Fibroblast of skin of right quadriceps (primary cell): ENCODE results near the gene C22orf23.
"Not testable (repeated sequence)": the region's sequence is repeated elsewhere in the genome, so short reads cannot be mapped to it uniquely, and the experiment has no call there.

Source experiments
- DNase-seq: peaks from one replicate; pipeline ENCODE4 v3.0.0-alpha.2; 2013

The C22orf23 gene

DNA sequence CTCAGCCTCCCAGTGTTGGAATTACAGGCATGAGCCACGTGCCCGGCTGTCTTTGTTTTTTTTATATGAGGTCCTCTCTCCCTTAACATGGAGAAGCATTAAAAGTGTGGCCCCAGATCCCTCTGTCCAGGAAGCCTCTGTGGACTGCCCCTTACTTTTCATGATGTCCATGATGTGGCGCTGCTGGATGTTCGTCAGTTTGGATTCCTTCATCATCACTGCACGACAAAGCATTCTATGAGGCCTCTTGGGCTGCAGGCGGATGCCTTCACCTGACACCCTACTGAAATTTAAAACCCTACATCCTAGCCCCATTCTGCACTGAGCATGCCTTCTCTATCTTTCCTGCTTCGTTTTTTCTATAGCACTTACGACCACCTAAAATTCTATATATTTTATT is 2.1 kb downstream of the C22orf23 start:
- no peak for DNase-seq

DNA sequence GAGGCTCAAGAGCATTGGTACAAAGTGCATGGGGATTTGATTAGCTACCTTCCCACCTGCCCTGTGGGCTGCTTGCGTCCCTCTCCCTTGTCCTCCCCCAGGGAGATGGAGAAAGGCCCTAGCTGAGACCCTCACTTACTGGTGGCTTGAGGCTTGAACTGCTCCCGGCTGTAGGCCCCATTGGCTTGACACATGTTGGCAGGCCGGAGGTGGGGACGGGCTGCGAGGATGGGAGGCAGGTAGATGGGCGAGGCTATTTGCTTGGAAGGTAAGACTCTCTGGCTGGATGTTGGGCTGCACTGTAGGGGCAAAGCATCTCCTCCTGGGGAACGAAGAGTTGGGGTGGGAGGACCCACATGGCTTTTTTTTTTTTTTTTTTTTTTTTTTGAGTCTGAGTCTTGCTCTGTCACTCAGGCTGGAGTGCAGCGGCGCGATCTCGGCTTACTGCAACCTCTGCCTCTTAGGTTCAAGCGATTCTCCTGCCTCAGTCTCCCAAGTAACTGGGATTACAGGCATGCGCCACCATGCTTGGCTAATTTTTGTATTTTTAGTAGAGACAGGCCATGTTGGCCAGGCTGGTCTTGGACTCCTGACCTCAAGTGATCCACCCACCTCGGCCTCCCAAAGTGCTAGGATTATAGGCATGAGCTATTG is 6.1 kb downstream of the C22orf23 start:
- DNase-seq: not testable (repeated sequence)

DNA sequence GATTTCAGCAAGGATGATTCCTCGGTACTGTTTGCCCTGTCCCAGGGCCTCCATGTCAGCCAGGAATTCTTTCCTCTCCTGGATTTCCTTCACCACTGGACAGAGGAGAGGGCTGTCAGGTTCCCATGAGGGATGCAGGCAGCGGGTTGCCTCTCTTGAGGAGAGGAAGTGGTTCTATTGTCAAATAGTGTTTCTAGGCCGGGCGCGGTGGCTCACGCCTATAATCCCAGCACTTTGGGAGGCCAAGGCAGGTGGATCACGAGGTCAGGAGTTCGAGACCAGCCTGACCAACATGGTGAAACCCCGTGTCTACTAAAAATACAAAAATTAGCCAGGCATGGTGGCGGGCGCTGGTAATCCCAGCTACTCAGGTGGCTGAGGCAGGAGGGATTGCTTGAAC is 9.0 kb downstream of the C22orf23 start:
- DNase-seq: not testable (repeated sequence)

DNA sequence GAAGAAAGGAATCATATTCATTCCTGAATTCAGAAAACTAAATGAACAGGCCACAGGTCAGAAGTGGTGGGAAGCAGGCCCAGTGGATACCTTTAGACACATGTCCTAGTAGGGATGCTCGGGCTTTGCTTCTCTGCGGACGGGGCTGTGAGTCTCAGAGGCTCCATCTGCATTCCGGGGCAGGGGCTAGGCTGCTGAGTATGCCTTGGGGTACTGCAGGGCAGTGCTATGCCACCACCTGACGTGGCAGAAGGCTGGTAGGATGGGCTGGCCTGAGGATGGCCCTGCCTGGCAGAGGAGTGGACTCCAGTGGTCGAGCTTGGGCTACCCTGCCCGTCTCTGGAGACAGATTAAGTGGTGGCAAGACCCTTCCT is 9.6 kb downstream of the C22orf23 start:
- no peak for DNase-seq

DNA sequence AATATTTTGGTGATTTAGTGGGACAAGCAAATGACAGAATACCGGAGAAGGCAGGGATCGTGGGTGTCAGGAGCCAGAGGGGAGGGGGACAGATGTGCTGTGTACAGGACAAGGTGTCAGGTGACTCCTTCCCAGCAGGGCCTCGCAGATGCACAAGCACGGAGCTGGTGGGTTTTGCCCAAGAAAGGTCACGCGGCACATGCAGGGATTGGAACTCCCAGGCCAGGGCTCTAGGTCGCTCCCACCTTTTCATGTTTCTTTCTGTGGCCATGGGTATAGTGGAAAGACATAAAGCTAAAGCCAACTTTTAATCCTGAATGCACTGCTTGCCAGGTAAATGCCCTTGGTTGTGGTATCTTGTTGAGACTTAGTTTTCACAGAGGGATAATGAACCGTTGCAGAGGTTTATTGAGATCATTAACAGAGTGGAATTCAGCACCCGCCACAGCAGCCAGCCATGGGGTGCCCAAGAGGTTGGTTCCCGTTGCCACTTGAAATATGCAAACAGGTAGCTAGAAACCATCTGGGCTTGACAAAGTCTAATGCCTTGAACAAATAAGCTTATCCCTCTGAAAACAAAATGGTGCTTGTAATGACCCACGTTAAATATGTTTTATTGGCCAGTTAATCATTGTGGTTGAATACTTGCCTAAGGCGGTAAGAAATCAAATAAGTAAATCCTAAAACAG is 10.1 kb downstream of the C22orf23 start:
- no peak for DNase-seq

DNA sequence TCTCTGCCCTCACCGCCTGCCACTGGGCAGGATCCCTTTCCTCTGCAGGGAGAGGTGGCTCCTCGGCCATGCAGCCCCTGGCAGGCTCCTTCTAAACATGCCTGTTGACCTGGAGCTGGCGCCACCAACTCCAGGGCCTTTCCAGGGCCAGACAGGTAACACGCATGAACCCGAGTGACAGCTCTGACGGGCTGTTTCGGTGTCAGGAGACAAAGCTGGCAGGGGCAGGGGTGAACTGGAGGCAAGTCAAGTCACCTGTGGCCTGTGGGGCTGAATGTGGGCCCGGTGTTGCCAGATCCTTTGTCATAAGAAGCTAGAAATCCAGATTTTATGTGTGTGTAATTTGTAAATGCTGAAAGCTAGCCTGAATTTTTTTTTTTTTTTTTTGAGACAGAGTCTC is 11.3 kb downstream of the C22orf23 start:
- no peak for DNase-seq

DNA sequence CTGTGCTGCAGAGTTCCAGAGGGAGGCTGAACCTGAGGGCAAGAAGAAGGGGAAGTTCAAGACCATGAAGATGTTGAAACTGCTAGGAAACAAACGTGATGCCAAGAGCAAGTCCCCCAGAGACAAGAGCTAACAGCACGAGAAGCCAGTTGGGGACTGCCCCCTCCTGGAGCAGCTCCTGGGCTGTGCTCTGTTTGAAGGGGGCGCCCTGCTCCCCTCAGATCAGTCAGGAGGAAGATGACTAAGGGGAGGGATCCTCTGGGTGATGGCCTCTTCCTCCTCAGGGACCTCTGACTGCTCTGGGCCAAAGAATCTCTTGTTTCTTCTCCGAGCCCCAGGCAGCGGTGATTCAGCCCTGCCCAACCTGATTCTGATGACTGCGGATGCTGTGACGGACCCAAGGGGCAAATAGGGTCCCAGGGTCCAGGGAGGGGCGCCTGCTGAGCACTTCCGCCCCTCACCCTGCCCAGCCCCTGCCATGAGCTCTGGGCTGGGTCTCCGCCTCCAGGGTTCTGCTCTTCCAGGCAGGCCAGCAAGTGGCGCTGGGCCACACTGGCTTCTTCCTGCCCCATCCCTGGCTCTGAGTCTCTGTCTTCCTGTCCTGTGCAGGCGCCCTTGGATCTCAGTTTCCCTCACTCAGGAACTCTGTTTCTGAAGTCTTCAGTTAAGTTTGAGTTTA is 12.6 kb downstream of the C22orf23 start:
- peak; percentile 22 for DNase-seq

DNA sequence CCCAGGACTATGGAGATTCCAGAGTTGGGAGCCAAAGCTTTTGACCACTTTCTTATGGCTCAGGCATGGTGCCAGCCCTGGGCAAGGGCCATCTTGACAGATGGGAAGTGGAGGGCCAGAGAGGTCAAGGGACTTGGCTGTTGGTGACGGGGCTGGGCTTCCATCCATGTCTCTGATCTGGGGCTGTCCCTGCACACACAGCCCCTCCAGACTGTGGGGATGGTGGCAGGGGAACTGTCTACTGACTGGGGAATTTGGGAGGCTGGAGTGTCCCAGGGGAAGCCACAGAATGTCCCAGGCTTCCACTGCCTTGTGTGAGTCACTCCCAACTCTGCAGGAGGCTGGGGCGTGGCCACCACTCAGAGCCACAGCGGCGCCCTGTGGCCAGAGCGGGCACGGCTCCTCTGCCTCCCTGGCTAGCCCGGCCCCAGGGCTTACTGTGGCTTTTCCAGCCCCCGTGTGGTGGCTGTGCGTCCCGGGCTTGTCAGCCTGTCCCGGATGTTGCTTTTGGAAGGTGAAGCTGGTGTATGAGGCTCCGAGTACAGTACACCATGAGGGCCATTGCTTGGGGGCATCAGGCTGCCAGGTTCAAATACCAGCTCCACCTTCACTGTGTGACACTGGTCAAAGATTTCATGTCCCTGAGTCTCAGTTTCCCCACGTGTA is 19.6 kb downstream of the C22orf23 start:
- peak; percentile 93 for DNase-seq

DNA sequence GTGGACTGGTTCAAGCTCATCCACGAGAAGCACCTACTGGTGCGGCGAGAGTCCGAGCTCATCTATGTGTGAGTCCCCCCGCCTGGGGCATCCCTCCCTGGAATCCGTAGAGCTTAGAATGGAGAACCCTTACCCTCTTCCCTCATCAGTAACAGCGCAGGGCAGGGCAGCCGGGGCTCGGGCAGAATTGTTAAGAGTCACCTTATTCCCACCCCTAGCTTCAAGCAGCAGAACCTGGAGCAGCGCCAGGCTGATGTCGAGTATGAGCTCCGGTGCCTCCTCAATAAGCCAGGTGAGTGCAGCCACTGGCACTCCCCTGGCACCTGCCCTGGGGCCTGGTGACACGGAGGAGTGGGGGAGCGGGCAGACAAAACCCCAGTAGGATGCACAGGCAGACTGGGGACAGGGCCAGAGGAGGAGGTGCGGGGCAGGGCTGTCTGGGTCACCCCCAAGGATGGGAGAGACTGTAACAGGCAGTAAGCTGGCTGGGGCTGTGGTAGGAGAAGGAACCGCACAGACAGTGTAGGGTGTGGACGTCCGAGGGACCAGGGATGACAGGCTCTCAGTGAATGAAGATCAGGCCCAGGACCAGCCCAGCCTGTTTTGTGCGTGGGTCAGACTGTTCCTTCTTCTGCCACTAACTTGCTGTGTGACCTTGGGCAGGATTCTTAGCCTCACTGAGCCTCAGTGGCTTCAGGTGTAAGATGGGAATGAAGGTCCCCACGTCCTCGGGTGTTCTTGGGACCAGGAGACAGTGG is 20.4 kb downstream of the C22orf23 start:
- DNase-seq: no peak

DNA sequence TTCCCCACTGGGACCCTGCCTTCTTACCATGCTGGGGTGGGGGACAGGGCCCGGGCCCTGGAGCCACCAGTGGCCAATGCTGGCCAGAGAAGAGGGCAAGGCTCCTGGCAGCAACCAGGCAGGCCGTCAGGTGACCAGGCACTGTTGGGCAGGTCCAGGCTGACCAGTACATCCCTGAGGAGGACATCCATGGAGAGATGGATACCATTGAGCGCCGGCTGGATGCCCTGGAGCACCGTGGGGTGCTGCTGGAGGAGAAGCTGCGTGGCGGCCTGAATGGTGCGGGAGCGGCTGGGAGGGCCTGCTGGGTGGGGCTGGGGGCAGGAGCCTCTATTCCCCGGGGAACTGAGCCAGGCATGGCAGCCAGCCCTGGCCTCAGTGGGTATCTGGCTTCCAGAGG is 21.0 kb downstream of the C22orf23 start:
- no peak for DNase-seq

DNA sequence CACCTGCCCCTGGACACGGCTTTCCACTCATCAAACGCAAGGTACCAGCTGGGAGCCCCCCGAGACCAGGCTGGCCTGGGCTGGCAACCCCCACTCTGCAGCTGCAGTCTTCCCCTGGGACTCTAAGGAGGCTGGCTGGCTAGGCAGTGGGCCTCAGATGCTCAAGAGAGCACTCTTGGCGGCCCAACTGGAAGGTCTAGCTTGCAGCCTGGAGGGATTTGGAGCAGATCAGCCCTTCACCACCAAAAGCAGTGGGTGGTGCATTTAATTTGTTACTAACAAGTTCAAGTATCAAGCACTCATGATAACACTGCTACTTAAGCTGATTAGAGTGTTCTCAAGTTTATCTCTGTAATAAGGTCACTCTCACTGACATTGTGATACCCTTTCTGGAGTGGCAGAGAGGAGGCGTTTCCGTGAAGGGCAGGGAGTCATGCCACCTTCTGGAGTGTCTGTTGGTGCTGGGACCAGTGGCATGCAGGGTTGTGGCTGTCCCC is 21.5 kb downstream of the C22orf23 start:
- no peak for DNase-seq

DNA sequence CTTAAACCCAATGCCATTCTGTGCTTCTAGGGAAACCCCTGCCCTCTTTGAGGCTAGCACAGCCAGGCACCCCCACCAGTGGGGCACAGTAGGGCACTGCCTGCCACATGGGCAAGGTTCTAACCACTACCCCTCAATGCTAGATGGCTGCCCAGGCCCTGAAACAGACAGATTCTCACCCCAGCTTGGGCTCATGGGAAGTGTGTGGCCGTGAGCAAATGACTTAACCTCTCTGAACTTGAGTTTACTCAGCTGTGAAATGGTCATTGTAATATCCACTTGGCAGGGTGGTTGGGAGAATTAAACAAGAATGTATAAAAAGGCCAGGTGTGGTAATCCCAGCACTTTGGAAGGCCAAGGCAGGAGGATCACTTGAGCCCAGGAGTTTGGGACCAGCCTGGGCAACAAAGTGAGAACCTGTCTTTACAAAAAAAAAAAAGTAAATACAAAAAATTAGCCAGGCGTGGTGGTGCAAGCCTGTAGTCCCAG is 22.4 kb downstream of the C22orf23 start:
- DNase-seq: no peak

DNA sequence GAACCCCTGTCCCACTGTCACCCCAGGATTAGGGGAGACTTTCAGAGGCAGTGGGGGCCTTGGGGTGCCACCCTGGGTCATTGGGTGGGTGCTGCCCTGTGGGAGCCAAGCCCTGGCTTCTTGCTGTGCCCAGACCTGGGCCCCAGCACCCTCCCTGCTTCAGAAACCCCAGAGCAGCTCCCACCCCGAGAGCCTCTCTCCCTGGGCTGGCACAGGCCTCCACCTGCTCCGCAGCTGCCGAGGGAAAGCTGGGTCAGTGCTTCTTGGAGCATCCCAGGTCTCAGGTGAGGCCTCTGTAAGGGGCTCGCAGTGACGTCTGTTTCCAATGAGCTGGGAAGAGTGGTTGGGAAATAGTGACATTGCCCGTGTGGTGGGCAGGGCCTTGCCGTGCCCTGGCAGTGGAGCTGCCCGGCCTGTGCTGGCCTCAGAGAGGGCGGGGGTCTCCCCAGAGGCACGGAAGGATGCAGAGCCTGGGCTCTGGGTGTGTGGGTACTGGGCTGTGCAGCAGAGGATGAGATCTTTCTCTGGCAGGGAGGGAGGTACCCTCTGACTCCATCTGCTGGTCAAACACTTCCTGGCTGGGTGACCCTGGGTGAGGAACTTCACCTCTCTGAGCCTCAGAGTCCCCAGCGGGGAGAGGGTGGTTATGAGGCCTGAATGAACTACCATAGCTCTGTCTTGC is 23.0 kb downstream of the C22orf23 start:
- no peak for DNase-seq

DNA sequence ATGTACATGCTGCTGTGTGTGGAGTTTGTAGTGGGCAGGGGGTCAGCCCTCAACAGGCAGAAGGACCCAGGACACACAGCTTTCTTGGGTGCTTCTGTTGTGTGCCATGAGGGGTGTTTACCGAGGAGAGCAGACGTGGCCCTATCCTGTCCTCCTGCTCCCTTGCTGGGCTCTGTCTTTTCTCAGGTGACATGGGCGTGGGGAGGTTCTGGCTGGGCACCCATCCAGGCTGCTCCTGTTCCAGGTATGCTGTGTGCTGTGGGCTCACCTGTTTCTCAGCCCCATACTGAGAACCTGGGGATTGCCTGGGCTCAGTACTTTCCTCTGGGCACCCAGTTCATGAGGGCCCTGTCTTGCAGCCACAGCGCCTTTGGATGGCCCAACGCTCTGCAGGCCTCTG is 24.0 kb downstream of the C22orf23 start:
- no peak for DNase-seq

DNA sequence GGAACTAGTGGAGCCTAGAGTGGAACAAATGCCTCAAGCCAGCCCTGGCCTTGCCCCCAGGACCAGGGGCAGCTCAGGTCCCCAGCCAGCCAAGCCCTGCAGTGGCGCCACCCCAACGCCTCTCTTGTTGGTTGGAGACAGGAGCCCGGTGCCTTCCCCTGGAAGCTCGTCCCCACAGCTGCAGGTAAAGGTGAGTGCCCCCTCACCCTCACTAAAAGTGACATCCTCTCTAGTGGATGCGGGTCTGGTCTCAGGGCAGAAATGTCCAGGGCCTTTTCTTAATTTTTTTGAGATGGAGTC is 25.8 kb downstream of the C22orf23 start:
- DNase-seq: no peak

DNA sequence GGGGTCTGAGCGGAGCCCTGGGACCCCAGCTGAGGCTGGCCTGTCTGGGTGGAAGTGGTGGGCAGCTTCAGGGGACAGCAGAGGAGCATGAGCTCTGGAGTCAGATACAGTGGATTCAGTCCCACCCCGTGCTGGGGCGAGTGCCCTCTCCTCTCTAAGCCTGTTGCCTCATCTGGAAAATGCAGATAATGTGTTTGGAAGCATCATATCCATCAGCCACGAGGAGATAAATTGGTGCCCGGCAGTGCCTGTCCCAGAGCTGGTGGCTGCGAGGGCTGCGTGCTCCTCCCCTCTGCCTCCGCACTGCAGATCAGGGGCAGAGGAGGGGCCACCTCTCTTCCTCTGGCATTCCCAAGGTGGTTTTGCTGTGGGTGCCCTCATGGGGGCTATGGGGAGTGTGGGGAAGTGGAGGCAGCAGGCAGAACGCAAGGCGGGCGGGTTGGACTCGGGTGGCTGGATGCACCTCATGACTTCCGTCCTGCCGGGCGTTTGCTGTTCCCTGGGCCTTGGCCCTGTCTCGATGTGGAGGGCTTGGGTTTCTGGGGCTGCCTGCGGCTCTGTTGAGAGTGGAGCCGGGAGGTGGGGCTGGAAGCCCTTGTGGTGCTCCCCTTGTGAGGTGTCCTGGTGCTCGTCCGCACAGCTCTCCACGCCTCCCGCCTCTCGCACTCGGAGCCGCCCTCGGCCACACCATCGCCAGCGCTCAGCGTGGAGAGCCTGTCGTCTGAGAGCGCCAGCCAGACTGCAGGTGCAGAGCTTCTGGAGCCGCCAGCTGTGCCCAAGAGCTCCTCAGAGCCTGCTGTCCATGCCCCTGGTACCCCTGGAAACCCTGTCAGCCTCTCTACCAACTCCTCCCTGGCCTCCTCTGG is 26.4 kb downstream of the C22orf23 start:
- no peak for DNase-seq

DNA sequence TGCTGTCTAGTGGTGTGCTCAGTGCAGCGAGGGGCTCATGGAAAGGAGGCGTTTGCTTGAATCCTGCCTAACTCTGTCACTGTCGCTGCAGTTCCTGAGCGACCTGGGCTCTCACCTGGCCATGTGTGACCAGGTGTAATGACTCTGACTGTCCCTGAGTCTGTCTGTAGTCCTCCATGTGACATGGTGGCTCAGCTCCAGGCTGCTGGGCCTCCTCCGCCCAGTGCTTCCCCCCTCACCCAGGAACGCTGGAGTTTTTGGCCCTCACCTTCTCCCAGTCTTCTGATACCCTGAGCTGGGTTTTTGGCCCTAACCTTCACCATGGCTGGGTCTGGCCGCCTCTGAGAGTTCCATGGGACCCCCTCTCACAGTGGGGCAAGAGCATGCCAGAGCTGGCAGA is 27.0 kb downstream of the C22orf23 start:
- no peak for DNase-seq

DNA sequence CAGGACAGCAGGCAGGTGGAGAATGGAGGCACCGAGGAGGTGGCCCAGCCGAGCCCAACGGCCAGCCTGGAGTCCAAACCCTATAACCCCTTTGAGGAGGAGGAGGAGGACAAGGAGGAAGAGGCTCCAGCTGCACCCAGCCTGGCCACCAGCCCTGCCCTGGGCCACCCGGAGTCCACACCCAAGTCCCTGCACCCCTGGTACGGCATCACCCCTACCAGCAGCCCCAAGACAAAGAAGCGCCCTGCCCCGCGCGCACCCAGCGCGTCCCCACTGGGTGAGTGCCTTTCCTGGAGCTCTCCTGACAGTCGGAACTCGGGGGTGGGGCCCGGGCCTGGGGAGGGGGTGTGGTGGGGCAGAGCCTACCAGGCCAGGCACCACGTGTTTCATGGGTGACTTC is 27.6 kb downstream of the C22orf23 start:
- no peak for DNase-seq

DNA sequence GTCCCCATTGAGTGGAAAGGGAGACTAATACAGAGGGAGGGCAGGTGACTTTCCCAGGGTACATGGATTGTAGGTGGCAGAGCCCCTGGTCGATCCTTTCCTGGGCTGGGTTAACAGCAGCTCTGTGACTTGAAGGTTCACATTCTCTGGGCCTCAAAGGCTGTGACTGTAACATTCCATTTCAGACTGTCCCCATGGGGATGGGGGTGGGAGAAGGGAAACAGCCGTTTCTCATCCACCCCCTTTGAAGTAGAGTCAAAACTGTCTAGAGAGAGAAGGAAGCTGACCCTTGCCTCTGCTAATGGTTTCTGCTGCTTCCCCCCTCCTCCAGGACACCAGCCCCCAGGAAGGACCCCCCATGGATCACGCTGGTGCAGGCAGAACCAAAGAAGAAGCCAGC is 28.1 kb downstream of the C22orf23 start:
- DNase-seq: no peak

DNA sequence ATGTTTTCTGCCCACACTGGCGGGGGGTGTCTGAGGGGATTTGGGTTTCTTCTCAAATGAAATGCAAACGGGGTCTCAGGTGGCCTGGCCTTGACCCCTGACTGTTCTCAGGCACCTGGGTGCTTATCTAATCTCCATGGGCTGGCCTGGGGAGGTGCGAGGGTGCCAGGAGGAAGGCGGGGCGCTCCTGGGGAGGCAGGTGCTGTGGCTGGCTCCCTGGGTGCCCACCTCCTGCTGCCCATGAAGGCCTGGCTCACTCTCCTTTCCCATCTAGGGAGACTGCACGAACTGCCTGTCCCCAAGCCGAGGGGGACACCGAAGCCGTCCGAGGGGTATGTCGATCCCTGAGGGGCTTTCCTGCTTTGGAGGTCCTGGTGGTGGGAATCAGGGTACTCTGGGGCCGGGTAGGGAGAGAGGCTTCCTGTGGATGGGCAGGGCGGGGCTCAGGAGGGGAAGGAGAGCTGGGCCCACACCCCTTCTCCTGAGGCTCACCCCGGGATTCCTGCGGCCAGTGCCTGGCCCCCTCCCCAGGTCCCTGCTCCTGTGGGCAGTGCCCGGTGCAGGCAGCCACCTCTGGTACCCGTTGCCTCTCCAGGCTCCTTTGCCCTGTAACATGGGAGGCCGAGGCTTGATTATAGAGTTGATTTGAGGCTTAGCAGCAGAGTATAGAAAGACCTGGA is 28.9 kb downstream of the C22orf23 start:
- DNase-seq: no peak

DNA sequence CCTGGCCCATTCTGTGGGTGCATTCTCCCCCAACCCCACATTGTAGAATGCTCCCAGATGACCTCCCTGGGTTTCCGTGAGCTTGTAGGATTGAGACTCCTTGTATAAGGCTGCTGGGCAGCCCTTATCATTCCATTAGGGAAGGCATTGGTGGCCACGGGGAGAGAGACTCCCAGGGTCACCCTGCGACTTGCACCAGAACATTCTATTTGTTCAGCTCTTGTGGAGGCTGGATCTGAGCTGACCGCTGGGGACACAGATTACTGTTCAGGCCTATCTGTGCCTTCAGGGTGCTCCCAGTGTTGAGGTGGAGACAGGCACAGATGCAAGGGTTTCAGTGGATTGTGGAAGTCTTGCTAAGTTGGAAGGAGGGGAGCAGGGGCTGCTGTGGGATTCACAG is 29.5 kb downstream of the C22orf23 start:
- no peak for DNase-seq
